ENCODE measurements around the gene CTSE.

DNA sequence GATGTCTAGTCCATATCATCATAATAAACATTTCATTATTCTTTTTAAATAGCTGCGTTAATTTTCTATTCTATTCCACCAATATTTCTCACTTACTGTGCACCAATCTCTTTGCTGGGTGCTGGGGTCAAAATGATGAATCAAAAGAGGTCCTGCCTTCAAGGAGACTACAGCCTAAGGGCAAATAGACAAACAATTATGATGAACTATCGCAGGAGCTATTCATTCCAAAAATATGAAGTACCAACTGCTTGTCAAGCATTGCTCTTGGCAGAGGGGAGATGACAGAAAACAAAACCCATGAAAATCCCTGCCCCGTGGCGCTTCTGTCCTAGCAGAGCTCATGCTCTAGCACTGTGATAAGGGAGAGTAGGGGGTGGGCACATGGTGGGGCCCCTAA lies 51.6 kb downstream of the CTSE start:
- TF ChIP-seq POLR2A (IDR thresholded peaks at IDR 0.05) (no peak), EP300 (IDR thresholded peaks at IDR 0.05) (no peak)
- TF ChIP-seq, protein P1, sequence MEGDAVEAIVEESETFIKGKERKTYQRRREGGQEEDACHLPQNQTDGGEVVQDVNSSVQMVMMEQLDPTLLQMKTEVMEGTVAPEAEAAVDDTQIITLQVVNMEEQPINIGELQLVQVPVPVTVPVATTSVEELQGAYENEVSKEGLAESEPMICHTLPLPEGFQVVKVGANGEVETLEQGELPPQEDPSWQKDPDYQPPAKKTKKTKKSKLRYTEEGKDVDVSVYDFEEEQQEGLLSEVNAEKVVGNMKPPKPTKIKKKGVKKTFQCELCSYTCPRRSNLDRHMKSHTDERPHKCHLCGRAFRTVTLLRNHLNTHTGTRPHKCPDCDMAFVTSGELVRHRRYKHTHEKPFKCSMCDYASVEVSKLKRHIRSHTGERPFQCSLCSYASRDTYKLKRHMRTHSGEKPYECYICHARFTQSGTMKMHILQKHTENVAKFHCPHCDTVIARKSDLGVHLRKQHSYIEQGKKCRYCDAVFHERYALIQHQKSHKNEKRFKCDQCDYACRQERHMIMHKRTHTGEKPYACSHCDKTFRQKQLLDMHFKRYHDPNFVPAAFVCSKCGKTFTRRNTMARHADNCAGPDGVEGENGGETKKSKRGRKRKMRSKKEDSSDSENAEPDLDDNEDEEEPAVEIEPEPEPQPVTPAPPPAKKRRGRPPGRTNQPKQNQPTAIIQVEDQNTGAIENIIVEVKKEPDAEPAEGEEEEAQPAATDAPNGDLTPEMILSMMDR (IDR thresholded peaks at IDR 0.05) = no peak

All from tibial nerve (tissue), 4 donors.